GM06990 (cell line): ENCODE measurements around the gene SLC49A3.

Source experiments
- DNase-seq: peaks from one replicate; pipeline ENCODE4 v3.0.0-alpha.2; 2011; ENCODE audit not compliant: insufficient read length; ENCODE audit errors: extremely low read depth
- H3K27me3 ChIP-seq: replicated peaks from 2 replicates; pipeline ENCODE4 v1.6.0; 2011; ENCODE audit warnings: low read length; ENCODE audit not compliant: control insufficient read depth, insufficient read depth
- H3K36me3 ChIP-seq: 2 replicates; pipeline ENCODE4 v1.5.1; 2011; ENCODE audit warnings: low read length; ENCODE audit not compliant: control insufficient read depth, insufficient read depth
- H3K4me3 ChIP-seq: replicated peaks from 2 replicates; pipeline ENCODE4 v1.5.1; 2011; ENCODE audit warnings: low read depth, mild to moderate bottlenecking, control low read depth, low read length
- TF ChIP-seq, protein P1 (sequence below): IDR thresholded peaks from 2 replicates; pipeline ENCODE4 v1.5.1; 2011; ENCODE audit warnings: low read length, control low read depth, mild to moderate bottlenecking, inconsistent platforms; ENCODE audit not compliant: insufficient read depth, poor library complexity, severe bottlenecking

Gene SLC49A3

DNA sequence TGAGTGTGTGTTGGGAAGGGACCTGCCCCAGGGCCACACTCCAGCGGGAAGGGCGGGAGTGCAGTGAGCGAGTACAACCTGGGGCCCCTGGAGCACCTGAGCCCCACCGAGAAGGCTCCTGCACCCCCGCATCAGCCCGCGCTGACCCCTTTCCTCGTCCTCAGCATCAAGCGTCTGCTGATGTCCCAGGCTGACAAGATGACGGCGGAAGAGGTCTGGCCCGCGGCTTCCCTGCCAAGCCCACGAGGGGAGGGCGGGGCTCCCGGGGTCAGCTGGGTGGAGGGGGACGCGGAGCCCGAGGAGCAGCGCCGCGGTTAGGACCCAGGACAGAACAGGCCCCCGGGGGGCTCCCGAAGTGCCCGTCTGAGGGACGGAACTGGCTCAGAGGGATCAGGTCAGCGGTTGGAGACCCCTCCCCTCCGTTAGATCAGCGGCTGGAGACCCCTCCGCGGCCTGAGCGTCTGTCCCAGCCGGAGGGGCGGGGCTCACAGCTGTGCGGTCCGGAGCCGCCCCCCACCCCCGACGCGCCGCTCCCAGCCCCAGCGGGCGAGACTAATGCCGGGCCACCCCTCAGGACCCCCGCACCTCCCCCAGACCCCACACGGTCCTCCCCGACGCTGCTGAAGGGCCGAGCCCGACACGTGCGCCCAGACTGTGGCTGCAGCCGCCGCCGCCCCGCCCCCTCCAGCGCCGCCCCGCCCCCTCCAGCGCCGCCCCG lies 7.9 kb downstream of the SLC49A3 start:
- Histone ChIP-seq H3K4me3 (peak overlapping the region; percentile 64), H3K27me3 (no peaks in the 10 kb centered on the region), H3K36me3 (no peaks in the 10 kb centered on the region)
- peak; percentile 76 for DNase-seq
- TF ChIP-seq, protein P1, sequence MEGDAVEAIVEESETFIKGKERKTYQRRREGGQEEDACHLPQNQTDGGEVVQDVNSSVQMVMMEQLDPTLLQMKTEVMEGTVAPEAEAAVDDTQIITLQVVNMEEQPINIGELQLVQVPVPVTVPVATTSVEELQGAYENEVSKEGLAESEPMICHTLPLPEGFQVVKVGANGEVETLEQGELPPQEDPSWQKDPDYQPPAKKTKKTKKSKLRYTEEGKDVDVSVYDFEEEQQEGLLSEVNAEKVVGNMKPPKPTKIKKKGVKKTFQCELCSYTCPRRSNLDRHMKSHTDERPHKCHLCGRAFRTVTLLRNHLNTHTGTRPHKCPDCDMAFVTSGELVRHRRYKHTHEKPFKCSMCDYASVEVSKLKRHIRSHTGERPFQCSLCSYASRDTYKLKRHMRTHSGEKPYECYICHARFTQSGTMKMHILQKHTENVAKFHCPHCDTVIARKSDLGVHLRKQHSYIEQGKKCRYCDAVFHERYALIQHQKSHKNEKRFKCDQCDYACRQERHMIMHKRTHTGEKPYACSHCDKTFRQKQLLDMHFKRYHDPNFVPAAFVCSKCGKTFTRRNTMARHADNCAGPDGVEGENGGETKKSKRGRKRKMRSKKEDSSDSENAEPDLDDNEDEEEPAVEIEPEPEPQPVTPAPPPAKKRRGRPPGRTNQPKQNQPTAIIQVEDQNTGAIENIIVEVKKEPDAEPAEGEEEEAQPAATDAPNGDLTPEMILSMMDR = no peak

- DNase-seq = no peak
- Histone ChIP-seq H3K27me3 (no peaks in the 10 kb centered on the region), H3K4me3 (peak overlapping the region; percentile 64), H3K36me3 (no peaks in the 10 kb centered on the region)
- TF ChIP-seq, protein P1 = no peak
Observed at GRCh38 chr4:680551-680927, 8.4 kb downstream of the SLC49A3 start.

GRCh38 chr4:680091-680490 lies 8.9 kb downstream of the SLC49A3 start:
- H3K27me3 ChIP-seq = no peaks in the 10 kb centered on the region
- TF ChIP-seq, protein P1 = no peak
- H3K36me3 ChIP-seq = no peaks in the 10 kb centered on the region
- DNase-seq = no peak
- H3K4me3 ChIP-seq = no peak overlapping the region

DNA sequence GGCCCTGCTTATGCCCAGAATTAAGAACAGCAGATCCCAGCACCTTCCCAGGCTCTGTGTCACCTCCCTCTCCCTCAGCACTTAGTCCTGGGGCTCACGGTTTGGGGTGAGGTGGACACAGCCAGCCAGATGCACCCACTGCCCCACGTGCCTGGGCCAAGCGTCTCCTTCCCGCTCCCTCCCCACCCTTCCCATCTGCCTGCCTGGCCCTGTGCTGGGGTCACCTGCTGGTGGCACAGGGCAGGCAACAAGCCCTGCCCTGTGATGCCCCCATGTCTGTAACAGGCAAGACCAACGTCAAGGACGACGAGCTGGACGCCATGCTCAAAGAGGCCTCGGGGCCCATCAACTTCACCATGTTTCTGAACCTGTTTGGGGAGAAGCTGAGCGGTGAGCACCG lies 9.3 kb downstream of the SLC49A3 start:
- Histone ChIP-seq H3K27me3 (no peaks in the 10 kb centered on the region), H3K36me3 (no peaks in the 10 kb centered on the region), H3K4me3 (no peak overlapping the region)
- no peak for DNase-seq
- TF ChIP-seq, protein P1 = no peak

DNA sequence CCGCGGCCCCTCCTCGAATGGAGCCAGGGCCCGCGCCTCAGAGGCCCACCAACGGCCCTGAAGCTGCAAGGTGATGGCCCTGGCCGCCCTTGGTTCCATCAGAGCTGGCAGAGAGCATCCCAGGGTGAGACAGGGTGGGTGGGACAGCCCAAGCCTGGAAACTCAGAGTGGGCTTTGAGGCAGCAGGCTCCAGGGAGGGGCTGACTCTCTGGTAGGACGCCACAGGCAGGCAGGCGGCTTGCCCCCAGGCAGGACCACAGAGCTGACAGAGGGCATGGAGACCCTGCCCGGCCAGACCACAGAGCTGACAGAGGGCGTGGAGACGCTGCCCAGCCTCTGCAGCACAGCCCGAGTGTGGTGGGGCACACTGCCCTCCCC lies 9.9 kb downstream of the SLC49A3 start:
- H3K4me3 ChIP-seq = no peak overlapping the region
- no peaks in the 10 kb centered on the region for H3K36me3 ChIP-seq
- H3K27me3 ChIP-seq = no peaks in the 10 kb centered on the region
- TF ChIP-seq, protein P1 = no peak
- DNase-seq = no peak

DNA sequence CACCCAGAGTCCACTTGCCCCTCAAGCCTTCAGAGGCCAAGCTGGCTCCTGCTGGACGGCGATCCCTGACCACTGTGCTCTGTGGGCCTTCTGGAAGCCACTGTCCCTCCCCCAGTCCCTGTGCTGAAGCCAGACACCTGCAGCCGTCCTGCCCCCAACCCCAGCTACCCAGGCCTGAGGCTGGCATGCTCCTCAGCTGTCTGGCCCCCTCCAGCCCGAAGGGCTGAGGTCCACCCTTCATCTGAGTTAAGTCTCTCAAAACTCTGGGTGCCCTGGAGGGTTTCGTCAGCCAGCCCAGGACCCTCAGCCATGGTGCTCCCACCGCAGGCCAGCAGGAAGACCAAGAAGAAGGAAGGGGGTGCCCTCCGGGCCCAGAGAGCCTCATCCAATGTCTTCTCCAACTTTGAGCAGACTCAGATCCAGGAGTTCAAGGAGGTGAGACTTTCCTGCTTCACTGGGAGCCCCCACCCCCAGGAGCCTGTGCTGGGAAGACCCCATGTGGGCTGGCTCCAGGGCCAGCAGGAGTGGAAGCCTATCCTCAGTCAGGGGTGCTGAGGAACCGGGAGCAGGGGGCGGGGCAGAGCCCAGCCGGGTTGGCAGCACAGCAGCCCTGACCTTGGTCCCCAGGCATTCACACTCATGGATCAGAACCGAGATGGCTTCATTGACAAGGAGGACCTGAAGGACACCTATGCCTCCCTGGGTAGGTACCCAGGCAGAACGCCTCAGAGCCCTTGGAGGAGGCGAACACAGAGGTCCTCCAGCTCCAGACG lies 10.4 kb downstream of the SLC49A3 start:
- H3K36me3 ChIP-seq = no peaks in the 10 kb centered on the region
- no peak for DNase-seq
- TF ChIP-seq, protein P1 = no peak
- no peaks in the 10 kb centered on the region for H3K27me3 ChIP-seq
- no peak overlapping the region for H3K4me3 ChIP-seq
